ENCODE data around the gene C11orf54.
A peak's percentile ranks its signal among the peaks of the same experiment; 100 is the strongest.
"Not testable (repeated sequence)": the region's sequence is repeated elsewhere in the genome, so short reads cannot be mapped to it uniquely, and the experiment has no call there.

The C11orf54 gene

GRCh38 chr11:93734427-93735222 is 6.8 kb upstream of the C11orf54 start:
- DNase-seq (ENCODE audit: low read depth) = no peak

GRCh38 chr11:93735627-93736026 is 5.8 kb upstream of the C11orf54 start:
- no peak for DNase-seq (ENCODE audit: low read depth)

GRCh38 chr11:93736129-93736528 is 5.3 kb upstream of the C11orf54 start:
- DNase-seq (ENCODE audit: low read depth) = no peak

GRCh38 chr11:93737904-93738612 is 3.4 kb upstream of the C11orf54 start:
- no peak for DNase-seq (ENCODE audit: low read depth)

- no peak for DNase-seq (ENCODE audit: low read depth)
These were observed 2.8 kb upstream of the C11orf54 start for GRCh38 chr11:93738647-93739081.

- DNase-seq (ENCODE audit: low read depth) = no peak
These were observed 1.3 kb upstream of the C11orf54 start for GRCh38 chr11:93740031-93740729.

- peak; percentile 32 for DNase-seq (ENCODE audit: low read depth)
These were observed 760 bp upstream of the C11orf54 start for GRCh38 chr11:93740730-93741093.

- DNase-seq (ENCODE audit: low read depth) = no peak
These were observed 382 bp downstream of the C11orf54 start for GRCh38 chr11:93741882-93742226.

GRCh38 chr11:93743291-93743690 is 1.8 kb downstream of the C11orf54 start:
- DNase-seq (ENCODE audit: low read depth) = no peak

- DNase-seq (ENCODE audit: low read depth) = no peak
These were observed 3.2 kb downstream of the C11orf54 start for GRCh38 chr11:93744669-93745004.

- DNase-seq (ENCODE audit: low read depth) = not testable (repeated sequence)
These were observed 3.7 kb downstream of the C11orf54 start for GRCh38 chr11:93745005-93745755.

- no peak for DNase-seq (ENCODE audit: low read depth)
These were observed 4.6 kb downstream of the C11orf54 start for GRCh38 chr11:93746101-93746500.

GRCh38 chr11:93747122-93747521 is 5.7 kb downstream of the C11orf54 start:
- no peak for DNase-seq (ENCODE audit: low read depth)

GRCh38 chr11:93751001-93751400 is 9.5 kb downstream of the C11orf54 start:
- no peak for DNase-seq (ENCODE audit: low read depth)

GRCh38 chr11:93753241-93753640 is 11.8 kb downstream of the C11orf54 start:
- DNase-seq (ENCODE audit: low read depth) = no peak

- no peak for DNase-seq (ENCODE audit: low read depth)
These were observed 15.3 kb downstream of the C11orf54 start for GRCh38 chr11:93756748-93757147.

- DNase-seq (ENCODE audit: low read depth) = no peak
These were observed 15.8 kb downstream of the C11orf54 start for GRCh38 chr11:93757301-93757700.

GRCh38 chr11:93757924-93758865 is 16.7 kb downstream of the C11orf54 start:
- no peak for DNase-seq (ENCODE audit: low read depth)

GRCh38 chr11:93759123-93759522 is 17.7 kb downstream of the C11orf54 start:
- not testable (repeated sequence) for DNase-seq (ENCODE audit: low read depth)

- no peak for DNase-seq (ENCODE audit: low read depth)
These were observed 20.4 kb downstream of the C11orf54 start for GRCh38 chr11:93761910-93762309.

- DNase-seq (ENCODE audit: low read depth) = no peak
These were observed 24.1 kb downstream of the C11orf54 start for GRCh38 chr11:93765551-93765950.
